Measurements from ENCODE around the gene IDI2. TPM values are rescaled to one million over a fixed set of nuclear protein-coding genes. Genes with fewer than 3 reads are reported as not detected.
A peak's percentile ranks its signal among the peaks of the same experiment; 100 is the strongest.
"Not testable (repeated sequence)": the region's sequence is repeated elsewhere in the genome, so short reads cannot be mapped to it uniquely, and the experiment has no call there.

IDI2 gene
- total RNA-seq, 1 experiment from 2014 or later = not detected

DNA sequence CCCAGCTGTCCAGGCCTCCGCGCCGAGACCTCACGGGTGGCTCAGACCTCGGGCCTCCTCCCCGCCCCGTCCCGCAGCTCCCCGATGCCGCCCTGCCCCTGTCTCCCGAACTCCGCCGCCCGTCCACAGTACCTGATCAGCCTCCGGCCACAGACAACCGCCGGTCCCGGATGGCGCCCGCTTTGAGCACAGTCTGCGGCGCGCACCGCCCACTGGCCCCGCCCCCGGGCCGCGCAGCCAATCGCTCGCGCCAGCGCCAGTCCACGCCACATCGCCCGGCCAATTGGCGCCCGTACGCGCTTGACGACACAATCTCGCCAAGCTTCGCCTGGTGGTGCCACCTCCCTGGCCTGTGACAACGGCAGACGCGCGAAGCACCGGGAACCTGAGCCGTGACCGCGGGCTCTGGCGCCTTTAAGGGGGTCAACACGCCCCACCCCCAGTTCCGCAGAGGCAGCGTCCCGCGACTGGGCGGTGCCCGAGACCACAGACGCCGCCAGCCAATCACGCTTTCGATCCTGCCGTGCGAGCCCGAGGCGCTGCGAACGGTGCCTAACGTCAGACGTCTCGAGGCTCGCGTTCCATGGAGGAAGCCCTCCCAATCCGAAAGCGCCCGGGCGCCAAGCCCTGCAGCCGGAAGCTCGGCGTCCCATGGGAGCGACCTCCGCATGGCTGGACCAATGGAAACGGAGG lies 23.2 kb upstream of the IDI2 start, which contains the start of gene IDI1:
IDI1 (minus strand) TSS at position 388 of the 693 bp plus-strand sequence; CDS start at position 272, 116 bp downstream.
- in situ Hi-C loops (cut with HindIII; ENCODE audit: low sequenced_read_pairs) = no loop called here
- DNase-seq (ENCODE audit: low spot score) = peak; percentile 99

DNA sequence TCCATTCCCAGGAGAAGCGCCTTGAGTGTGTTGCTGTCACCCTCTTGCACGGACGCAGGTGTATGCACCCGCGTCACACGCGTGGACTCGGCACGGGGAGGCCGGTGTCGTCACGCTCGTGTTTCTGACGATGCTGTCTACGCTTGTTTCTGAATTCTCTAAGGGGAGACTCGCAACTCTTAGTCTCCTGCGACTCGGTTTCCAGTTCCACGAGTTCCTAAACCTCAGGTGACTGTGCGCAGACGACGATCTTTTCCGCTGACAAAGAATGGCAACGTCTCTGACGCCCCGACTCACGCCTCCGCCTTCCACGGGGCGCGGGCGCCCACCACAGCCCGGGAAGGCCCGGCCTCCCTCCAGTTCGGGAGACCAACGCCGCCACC lies 22.7 kb upstream of the IDI2 start:
- in situ Hi-C loops (cut with HindIII; ENCODE audit: low sequenced_read_pairs) = no loop called here
- no peak for DNase-seq (ENCODE audit: low spot score)

DNA sequence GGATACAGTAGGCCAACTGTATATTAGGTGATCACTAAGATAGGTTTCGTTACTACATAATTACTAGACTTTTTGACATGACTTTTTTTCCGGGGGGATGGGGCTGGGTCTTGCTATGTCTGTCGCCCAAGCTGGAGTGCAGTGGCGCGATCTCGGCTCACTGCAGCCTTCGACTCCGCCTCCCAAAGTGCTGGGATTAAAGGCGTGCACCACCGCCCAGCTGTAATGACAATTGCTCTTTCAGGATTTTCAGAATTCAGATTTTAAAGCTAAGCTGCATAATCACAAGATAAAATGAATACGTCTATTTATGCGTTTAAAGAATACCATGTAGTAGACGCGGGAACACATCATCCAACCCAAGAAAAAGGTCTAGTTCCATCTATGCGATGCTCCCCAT lies 22.3 kb upstream of the IDI2 start:
- in situ Hi-C loops (cut with HindIII; ENCODE audit: low sequenced_read_pairs) = no loop called here
- DNase-seq (ENCODE audit: low spot score) = peak; percentile 36

DNA sequence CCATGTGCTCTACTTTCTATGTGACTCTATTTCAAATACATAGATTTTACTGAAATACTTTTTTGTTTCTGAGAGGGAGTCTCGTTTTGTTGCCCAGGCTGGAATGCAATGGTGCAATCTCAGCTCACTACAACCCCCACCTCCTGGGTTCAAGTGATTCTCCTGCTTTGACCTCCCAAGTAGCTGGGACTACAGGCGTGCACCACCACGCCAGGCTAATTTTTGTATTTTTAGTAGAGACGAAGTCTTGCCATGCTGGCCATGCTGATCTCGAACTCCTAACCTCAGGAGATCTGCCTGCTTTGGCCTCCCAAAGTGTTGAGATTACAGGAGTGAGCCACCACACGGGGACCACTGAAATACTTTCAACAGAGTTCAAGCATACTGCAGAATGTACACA lies 19.8 kb upstream of the IDI2 start:
- no peak for DNase-seq (ENCODE audit: low spot score)

DNA sequence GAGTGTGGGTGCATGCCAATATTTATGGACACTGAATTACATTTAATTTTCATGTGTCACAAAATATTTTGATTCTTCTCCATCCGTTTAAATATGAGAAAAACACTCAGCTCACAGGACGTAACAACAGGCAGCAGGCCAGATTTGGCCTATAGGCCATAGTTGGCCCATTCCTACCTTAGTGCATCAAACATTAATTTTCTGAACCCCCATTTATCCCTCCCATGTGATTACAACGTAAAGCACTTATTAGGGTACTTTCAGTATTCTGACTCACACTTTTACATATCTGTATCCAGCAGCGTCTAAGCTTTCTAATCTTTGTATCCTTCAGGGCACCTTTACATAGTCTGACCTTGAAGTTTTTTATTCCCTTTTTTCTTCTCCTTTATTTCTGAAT lies 19.3 kb upstream of the IDI2 start:
- no peak for DNase-seq (ENCODE audit: low spot score)
- in situ Hi-C loops (cut with HindIII; ENCODE audit: low sequenced_read_pairs) = no loop called here

More for the DNA sequence above, 19.8 kb upstream of the IDI2 start:
- in situ Hi-C loops (cut with HindIII; ENCODE audit: low sequenced_read_pairs) = no loop called here

DNA sequence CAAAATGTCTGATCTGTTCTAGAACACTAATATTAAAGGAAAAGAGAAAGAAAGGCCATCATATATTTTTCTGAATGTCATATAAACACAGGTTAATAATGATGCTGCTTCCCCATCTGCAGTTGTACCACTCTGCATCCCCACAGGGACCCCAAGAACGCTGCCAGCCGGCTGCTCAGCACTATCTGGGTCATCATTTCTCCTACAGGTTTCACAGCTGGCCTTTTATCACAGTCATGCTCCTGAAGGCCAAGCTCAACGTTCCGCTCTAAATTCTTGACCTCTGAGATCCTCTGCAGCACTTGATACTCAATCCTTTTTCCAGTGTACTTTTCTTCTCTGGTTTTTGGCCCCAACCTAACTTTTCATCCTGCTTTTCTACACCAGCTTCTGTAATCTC lies 18.5 kb upstream of the IDI2 start:
- peak; percentile 37 for DNase-seq (ENCODE audit: low spot score)
- in situ Hi-C loops (cut with HindIII; ENCODE audit: low sequenced_read_pairs) = no loop called here

DNA sequence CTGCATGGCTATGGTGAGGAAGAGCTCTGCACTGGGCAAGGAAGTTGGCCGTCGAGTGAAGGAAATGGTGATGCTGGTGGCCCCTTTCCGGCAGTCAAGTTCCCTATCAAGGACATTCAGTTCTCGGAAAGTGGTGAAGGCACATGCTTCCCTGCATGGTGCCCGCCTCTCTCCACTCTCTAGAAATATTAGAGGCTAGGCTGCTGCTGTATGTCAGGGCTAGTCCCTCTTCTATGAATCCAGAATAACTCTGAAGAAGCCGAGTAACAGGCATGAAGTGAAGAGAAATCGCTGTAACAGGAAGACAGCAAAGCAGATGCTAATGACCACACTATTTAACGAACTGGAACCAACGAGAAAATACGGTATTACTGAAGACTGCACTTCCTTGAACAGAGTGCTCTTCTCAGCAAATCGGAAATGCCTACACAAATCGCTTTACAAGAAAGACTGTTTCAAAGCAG lies 17.9 kb upstream of the IDI2 start:
- in situ Hi-C loops (cut with HindIII; ENCODE audit: low sequenced_read_pairs) = no loop called here
- DNase-seq (ENCODE audit: low spot score) = no peak

DNA sequence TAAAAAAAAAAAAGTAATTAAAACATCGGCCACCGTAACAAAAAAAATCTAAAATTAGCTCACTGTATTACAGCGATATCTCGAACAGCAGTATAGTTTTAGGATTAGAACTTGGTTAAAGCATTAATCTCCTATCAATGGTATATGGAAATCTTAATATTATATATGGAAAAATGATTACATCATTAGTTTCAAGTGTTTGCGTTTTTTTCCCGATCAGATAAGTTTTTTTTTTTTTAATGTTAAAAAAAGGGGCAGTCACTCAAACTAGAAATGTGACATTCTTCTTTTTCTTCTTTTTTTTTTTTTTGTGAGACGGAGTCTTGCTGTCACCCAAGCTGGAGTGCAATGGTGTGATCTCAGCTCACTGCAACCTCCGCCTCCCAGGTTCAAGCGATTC lies 15.9 kb upstream of the IDI2 start:
- DNase-seq (ENCODE audit: low spot score) = no peak
- in situ Hi-C loops (cut with HindIII; ENCODE audit: low sequenced_read_pairs) = no loop called here

DNA sequence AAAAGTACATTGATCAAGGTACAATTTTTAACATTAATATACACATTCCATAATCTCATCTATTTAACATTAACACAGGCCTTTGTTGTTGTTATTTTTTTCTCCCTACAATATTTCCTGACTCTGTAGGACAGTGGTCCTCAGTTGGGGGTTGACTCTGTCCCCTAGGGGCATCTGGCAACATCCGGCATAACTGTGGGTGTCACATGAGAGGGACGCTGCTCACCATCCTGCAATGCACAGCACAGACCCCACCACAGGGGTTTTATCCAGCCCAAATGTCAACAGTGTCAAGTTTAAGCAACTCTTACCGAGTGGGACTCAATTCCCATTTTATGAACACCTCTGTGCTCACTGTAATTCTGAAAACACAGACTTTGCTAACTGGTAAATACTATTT lies 14.5 kb upstream of the IDI2 start:
- in situ Hi-C loops (cut with HindIII; ENCODE audit: low sequenced_read_pairs) = no loop called here
- no peak for DNase-seq (ENCODE audit: low spot score)

DNA sequence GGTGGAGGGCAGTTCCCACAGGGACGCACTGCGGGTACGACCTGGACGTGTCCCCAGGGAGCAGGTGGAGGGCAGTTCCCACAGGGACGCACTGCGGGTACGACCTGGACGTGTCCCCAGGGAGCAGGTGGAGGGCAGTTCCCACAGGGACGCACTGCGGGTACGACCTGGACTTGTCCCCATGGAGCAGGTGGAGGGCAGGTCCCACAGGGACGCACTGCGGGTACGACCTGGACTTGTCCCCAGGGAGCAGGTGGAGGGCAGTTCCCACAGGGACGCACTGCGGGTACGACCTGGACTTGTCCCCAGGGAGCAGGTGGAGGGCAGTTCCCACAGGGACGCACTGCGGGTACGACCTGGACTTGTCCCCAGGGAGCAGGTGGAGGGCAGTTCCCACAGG lies 13.1 kb upstream of the IDI2 start:
- DNase-seq (ENCODE audit: low spot score); in situ Hi-C loops (cut with HindIII; ENCODE audit: low sequenced_read_pairs): not testable (repeated sequence)

DNA sequence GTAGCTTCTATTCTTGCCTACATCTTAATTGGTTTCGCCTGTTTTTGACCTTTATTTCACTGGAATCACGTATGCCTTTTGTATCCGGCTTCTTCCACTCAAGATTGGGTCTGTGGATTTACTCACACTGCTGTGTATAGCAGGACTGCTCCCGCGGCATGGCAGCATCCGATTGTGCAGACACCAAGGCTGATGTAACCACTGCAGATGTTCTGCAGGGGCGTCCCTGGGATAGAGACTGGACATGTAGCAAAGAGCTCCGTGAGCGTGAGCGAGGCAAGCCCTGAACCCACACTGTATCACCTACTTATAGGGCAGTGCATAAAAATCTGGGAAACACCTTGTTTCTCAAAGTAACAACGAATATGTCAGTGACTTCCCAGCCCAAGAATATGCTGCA lies 11.4 kb upstream of the IDI2 start:
- in situ Hi-C loops (cut with HindIII; ENCODE audit: low sequenced_read_pairs) = no loop called here

DNA sequence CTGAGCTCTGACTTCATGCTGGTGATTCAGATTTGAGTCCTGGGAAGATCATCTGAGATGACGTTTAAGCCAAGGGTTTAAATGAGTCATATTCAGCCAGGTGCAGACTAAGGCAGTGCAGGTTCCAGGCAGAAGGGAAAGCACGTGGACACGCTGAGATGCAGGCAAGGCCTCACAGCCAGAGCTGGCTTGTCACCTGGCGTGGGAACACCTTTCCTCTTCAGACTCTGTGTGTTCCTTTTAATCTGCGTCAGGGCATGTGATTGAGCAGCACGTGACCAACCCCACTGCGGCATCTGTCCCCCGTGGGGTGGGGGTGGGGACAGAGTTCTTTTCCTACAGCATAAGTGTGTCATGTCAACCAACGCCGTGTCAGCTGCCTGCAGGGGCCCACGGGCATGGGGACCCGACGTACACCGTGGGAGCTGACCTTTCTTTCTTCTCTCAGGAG lies 10.7 kb upstream of the IDI2 start:
- DNase-seq (ENCODE audit: low spot score) = no peak
- in situ Hi-C loops (cut with HindIII; ENCODE audit: low sequenced_read_pairs) = no loop called here

More for the DNA sequence above, 11.4 kb upstream of the IDI2 start:
- no peak for DNase-seq (ENCODE audit: low spot score)

DNA sequence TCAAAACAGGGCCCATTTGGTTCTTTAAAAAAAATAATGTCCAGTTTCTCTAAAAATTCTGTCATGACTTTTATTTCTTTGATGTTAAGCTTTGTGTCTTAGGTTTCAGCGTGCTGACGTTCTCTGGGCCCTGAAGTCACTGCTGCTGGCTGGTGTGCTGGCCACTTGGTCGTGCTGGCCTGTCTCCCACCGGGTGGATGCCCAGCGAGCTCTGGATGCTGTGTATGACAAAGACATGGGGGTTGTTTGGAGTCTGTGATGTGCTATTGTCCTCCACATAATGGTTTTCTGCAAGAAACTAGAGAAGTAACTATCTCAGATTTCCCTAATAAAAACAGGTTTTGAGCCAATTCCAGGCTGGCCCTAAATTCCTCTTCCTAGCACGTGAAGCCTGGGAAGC lies 9.5 kb upstream of the IDI2 start:
- in situ Hi-C loops (cut with HindIII; ENCODE audit: low sequenced_read_pairs) = no loop called here

DNA sequence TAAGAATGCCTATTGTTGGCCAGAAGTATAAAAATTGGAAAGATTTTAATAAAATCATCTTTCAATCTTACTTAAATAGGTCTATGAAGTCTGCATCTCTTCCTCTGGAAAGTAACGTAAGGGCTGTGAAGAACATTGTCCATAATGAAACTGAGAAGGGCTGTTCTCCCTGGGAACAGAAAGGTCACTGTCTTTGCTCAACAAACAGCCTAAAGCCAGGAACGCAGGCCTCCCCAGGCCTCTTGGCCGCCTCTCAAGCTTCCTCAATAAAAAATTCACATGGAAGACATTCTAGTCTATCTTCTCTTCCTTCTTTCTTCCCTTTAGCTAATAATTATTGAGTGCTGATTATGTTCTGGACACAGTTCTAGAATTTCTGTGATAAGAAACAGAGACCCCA lies 9.1 kb upstream of the IDI2 start:
- in situ Hi-C loops (cut with HindIII; ENCODE audit: low sequenced_read_pairs) = no loop called here
- DNase-seq (ENCODE audit: low spot score) = no peak

More for the DNA sequence above, 9.5 kb upstream of the IDI2 start:
- DNase-seq (ENCODE audit: low spot score) = no peak

DNA sequence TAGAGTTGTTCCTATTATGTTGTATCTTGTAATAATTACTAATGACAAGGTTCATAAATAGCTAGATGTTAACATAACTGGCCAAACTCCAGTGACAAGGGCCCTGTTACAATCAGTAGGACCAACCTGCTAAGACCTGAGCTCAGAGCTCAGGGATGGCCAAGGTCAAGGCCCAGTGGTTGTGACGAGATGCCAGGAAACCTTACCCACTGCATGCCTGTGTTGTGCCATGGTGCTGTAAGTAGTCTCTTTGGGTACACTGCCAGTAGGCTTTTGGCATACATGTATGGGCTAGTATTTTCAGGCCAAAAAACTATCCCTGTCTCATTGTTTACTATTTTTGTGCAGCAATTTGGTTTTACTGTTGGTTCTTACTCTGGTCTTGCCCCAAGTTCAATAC lies 7.9 kb upstream of the IDI2 start:
- in situ Hi-C loops (cut with HindIII; ENCODE audit: low sequenced_read_pairs) = no loop called here
- DNase-seq (ENCODE audit: low spot score) = no peak

DNA sequence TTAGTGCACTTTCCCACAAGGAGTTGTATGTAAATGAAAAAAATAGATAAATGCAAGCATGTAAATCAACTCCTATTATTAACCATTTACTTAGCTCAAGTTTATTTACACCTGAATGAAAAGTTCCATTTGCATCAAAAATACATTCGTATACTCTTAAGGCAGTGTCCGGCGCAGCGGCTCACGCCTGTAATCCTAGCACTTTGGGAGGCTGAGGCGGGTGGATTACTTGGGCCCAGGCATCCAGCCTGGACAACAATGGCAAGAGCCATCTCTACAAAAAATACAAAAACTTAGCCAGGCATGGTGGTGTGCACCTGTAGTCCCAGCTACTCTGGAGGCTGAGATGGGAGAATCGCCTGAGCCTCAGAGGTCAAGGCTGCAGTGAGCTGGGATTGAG lies 4.2 kb upstream of the IDI2 start:
- no peak for DNase-seq (ENCODE audit: low spot score)
- in situ Hi-C loops (cut with HindIII; ENCODE audit: low sequenced_read_pairs) = no loop called here

DNA sequence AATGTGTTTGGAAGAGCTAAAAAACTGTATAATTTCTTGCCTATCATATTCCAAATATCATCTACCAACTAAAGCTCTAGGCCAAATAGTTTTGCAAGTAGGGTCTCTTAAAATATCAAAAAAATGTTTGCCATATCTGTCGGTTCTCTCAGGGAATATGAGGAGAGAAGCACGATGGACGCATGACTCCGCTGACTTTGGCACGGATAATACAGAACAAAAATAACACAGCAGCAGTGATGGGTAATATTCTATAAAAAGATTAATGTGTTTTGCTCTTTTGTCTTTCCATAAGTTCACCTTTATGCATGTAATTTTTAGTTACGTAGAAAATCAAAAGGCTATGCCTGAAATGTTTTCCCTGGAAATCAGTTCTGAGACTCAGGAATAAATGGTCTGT lies 919 bp upstream of the IDI2 start:
- in situ Hi-C loops (cut with HindIII; ENCODE audit: low sequenced_read_pairs) = no loop called here
- DNase-seq (ENCODE audit: low spot score) = no peak

DNA sequence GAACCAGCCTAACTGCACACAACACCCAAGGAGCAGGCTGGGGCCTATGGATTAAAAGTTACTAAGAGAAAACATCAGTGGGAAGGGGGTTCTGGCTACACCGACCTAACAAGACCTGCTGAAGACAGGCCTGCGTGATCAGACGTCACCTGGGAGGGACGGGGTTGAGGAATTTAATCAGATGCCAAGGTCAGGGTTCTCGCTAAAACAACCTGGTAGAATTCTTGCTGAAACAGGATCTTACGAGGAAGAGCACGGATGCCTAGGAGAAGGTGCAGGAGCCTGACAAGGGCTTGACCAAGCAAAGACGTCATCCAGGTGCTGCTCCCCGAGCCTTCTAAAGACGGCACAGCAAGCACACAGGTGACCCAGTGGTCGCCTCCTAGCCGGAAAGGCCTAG lies 1.6 kb downstream of the IDI2 start:
- no peak for DNase-seq (ENCODE audit: low spot score)
- in situ Hi-C loops (cut with HindIII; ENCODE audit: low sequenced_read_pairs) = no loop called here

DNA sequence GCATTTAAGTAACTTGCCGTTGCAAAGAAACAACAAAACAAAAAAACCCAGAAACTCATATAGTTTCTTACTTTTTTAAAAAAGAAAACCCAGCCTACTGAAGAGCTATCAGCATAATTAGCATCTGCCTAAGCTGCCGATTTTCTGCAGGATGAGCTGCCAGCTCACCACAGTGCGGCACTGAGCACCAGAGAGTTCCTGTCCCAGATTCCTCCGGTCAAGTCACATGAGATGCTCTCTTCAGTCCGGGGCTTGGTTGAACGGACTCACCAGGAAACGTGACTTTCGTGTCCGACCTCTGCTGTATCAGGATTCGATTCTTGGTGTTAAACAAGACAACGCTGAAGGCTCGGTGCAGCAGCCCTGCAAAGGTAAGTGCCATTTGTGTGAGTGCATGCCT lies 3.2 kb downstream of the IDI2 start:
- DNase-seq (ENCODE audit: low spot score) = peak; percentile 93

DNA sequence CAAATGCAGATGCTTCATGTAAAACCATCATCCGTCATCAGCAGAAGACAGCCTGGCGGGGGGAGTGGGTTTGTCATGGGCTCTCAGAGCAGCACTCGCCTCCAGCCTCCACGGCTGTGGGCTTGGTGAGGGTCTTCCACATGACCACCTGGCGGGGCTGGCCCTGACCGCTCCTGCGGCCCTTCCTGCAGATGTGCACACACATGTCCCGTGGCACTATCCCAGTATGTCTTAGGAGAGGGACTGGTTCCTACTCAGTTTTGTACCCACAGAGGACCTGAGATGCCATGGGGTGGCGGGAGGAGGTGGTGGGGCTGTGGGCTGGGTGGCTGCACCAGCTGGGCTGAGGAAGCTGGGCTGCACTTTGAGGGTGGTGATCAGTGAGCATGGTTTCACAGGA lies 4.7 kb downstream of the IDI2 start:
- in situ Hi-C loops (cut with HindIII; ENCODE audit: low sequenced_read_pairs) = no loop called here
- DNase-seq (ENCODE audit: low spot score) = no peak

More for the DNA sequence above, 3.2 kb downstream of the IDI2 start:
- in situ Hi-C loops (cut with HindIII; ENCODE audit: low sequenced_read_pairs) = no loop called here

DNA sequence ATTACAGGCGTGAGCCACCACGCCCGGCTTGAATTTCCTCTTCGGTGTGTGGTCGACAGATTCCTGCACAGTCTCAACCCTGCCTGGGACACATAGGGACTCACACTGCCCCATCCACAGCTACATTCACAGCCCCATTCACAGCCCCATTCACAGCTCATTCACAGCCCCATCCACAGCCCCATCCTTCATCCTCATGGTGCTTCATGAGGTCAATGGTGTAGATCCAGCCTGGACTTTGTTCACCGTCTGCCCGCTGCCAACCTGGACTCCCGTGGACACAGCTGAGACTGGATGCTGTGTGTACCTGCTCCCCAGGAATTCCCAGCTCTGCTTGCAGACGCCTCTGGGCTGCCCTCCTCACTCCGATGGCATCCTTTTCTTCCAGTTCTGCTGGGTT lies 5.2 kb downstream of the IDI2 start:
- in situ Hi-C loops (cut with HindIII; ENCODE audit: low sequenced_read_pairs) = no loop called here
- DNase-seq (ENCODE audit: low spot score) = no peak
